ENCODE results near the gene UGT2A1. TPM values are rescaled to one million over a fixed set of nuclear protein-coding genes. Genes with fewer than 3 reads are reported as not detected.

Gene UGT2A1
- polyA plus RNA-seq, 1 donor (not counting 4 experiments of a cell fraction or from before 2014, with no cell fraction given), result not detected

DNA sequence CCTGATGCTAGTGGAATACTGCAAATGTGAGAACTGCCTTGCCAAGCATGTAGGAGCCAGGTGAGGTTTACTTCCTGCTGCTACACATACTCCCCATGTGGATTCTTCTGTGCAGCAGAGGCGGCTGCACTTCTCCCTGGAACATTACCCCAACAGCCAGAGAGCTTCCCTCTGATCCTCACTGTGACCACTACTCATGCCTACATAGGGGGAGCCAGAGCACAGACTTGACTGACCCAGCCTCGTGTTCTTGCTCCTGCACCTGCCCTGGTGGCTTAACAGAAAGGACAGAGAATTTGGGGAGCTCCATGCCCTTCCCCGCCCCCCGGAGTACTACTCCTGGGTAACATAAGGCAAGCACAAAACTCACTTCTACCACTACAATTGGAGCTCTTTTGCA is 52.0 kb downstream of the UGT2A1 start:
- H3K27me3 ChIP-seq (ENCODE audit: control insufficient read depth, extremely low read depth, insufficient read depth, low read length), result no peaks in the 10 kb centered on the region
- H3K9me1 ChIP-seq (ENCODE audit: control insufficient read depth, extremely low read depth, insufficient read depth, low read length), result no peaks in the 10 kb centered on the region
- H3K4me3 ChIP-seq (ENCODE audit: control insufficient read depth in 2 of 3, extremely low read depth in 1 of 3, insufficient read depth in 2 of 3, low read depth in 1 of 3, low read length in 3 of 3), result no peak overlapping the region
- no peak for FAIRE-seq
- dilution Hi-C loops (cut with MboI; ENCODE audit: extremely low pct_ligation_motif_present, low sequenced_read_pairs), result no loop called here
- H3K9ac ChIP-seq (ENCODE audit: control insufficient read depth, extremely low read depth, insufficient read depth, low read length), result no peak overlapping the region
- H3K27ac ChIP-seq (ENCODE audit: control insufficient read depth, insufficient read depth, low read length), result no peak overlapping the region
- H4K20me1 ChIP-seq (ENCODE audit: control insufficient read depth, extremely low read depth, insufficient read depth, low read length), result no peaks in the 10 kb centered on the region
- no peak overlapping the region for H2AFZ ChIP-seq (ENCODE audit: control insufficient read depth, low read length)
- no peak for TF ChIP-seq EZH2 (IDR thresholded peaks at IDR 0.05; ENCODE audit: low read length)
- TF ChIP-seq, protein P1, sequence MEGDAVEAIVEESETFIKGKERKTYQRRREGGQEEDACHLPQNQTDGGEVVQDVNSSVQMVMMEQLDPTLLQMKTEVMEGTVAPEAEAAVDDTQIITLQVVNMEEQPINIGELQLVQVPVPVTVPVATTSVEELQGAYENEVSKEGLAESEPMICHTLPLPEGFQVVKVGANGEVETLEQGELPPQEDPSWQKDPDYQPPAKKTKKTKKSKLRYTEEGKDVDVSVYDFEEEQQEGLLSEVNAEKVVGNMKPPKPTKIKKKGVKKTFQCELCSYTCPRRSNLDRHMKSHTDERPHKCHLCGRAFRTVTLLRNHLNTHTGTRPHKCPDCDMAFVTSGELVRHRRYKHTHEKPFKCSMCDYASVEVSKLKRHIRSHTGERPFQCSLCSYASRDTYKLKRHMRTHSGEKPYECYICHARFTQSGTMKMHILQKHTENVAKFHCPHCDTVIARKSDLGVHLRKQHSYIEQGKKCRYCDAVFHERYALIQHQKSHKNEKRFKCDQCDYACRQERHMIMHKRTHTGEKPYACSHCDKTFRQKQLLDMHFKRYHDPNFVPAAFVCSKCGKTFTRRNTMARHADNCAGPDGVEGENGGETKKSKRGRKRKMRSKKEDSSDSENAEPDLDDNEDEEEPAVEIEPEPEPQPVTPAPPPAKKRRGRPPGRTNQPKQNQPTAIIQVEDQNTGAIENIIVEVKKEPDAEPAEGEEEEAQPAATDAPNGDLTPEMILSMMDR (optimal IDR thresholded peaks at IDR 0.05 in 1 of 3, IDR thresholded peaks at IDR 0.05 in 1 of 3, conservative IDR thresholded peaks at IDR 0.05 in 1 of 3; ENCODE audit: extremely low read depth in 1 of 3, insufficient read depth in 2 of 3, low read length in 3 of 3), result no peak
- H3K36me3 ChIP-seq (ENCODE audit: control insufficient read depth in 2 of 2, extremely low read depth in 1 of 2, insufficient read depth in 2 of 2, low read length in 2 of 2), result no peaks in the 10 kb centered on the region
- no peaks in the 10 kb centered on the region for H3K4me1 ChIP-seq (ENCODE audit: control insufficient read depth, extremely low read depth, insufficient read depth, low read length)
- no peaks in the 10 kb centered on the region for H3K79me2 ChIP-seq (ENCODE audit: control insufficient read depth, insufficient read depth, low read length)
- no peak overlapping the region for H3K4me2 ChIP-seq (ENCODE audit: control insufficient read depth, extremely low read depth, insufficient read depth, low read depth, low read length)
- DNase-seq (ENCODE audit: low read depth, low spot score), result no peak
- no peaks in the 10 kb centered on the region for H3K9me3 ChIP-seq (ENCODE audit: control insufficient read depth, low read depth, low read length)

DNA sequence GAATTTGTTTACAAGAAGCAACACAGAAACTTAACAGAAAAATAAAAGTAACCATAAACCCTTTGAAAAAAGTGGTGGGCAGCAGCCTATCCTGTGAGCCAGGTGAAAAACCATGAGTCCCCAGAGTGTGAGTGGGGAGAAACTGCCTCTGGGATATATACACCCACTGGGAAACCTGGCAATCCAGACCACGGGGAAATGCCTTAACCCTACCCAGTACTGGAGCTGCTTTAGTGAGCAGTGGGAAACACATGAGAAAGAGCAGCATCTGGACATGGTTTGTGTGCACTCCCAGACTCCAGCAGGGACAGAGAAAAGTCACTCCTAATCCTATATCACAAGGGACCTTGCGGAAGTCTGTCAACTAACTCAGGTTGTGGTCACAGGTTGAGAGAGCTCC is 53.0 kb downstream of the UGT2A1 start:
- H3K9me1 ChIP-seq (ENCODE audit: control insufficient read depth, extremely low read depth, insufficient read depth, low read length), result no peaks in the 10 kb centered on the region
- DNase-seq (ENCODE audit: low read depth, low spot score), result no peak
- H3K9me3 ChIP-seq (ENCODE audit: control insufficient read depth, low read depth, low read length), result no peaks in the 10 kb centered on the region
- no peak overlapping the region for H3K4me2 ChIP-seq (ENCODE audit: control insufficient read depth, extremely low read depth, insufficient read depth, low read depth, low read length)
- H3K4me1 ChIP-seq (ENCODE audit: control insufficient read depth, extremely low read depth, insufficient read depth, low read length), result no peaks in the 10 kb centered on the region
- H2AFZ ChIP-seq (ENCODE audit: control insufficient read depth, low read length), result no peak overlapping the region
- dilution Hi-C loops (cut with MboI; ENCODE audit: extremely low pct_ligation_motif_present, low sequenced_read_pairs), result no loop called here
- H3K79me2 ChIP-seq (ENCODE audit: control insufficient read depth, insufficient read depth, low read length), result no peaks in the 10 kb centered on the region
- no peak overlapping the region for H3K9ac ChIP-seq (ENCODE audit: control insufficient read depth, extremely low read depth, insufficient read depth, low read length)
- H3K4me3 ChIP-seq (ENCODE audit: control insufficient read depth in 2 of 3, extremely low read depth in 1 of 3, insufficient read depth in 2 of 3, low read depth in 1 of 3, low read length in 3 of 3), result no peak overlapping the region
- H3K36me3 ChIP-seq (ENCODE audit: control insufficient read depth in 2 of 2, extremely low read depth in 1 of 2, insufficient read depth in 2 of 2, low read length in 2 of 2), result no peaks in the 10 kb centered on the region
- no peaks in the 10 kb centered on the region for H3K27me3 ChIP-seq (ENCODE audit: control insufficient read depth, extremely low read depth, insufficient read depth, low read length)
- H4K20me1 ChIP-seq (ENCODE audit: control insufficient read depth, extremely low read depth, insufficient read depth, low read length), result no peaks in the 10 kb centered on the region
- no peak for FAIRE-seq
- TF ChIP-seq, protein P1 (optimal IDR thresholded peaks at IDR 0.05 in 1 of 3, IDR thresholded peaks at IDR 0.05 in 1 of 3, conservative IDR thresholded peaks at IDR 0.05 in 1 of 3; ENCODE audit: extremely low read depth in 1 of 3, insufficient read depth in 2 of 3, low read length in 3 of 3), result no peak
- no peak for TF ChIP-seq EZH2 (IDR thresholded peaks at IDR 0.05; ENCODE audit: low read length)
- H3K27ac ChIP-seq (ENCODE audit: control insufficient read depth, insufficient read depth, low read length), result no peak overlapping the region

Measured in keratinocyte (primary cell).